MCF 10A (cell line): ENCODE results near the gene DGCR2. TPM values are rescaled to one million over a fixed set of nuclear protein-coding genes. Genes with fewer than 3 reads are reported as not detected.

Experiments
- BruUV-seq: library from RNA; stranded (reverse); fragments of 400-500 nt; replicated peaks from 2 replicates; lab custom pipeline; 2021; lab: Mats Ljungman, UMichigan
- CTCF ChIA-PET: fragments of 300-600 bp; sonication (Branson Sonifier 250); formaldehyde crosslinking; extraction: SDS; loops from one replicate; lab custom pipeline; 2021; ENCODE audit warnings: antibody characterized with exemption, inconsistent platforms; lab: Yijun Ruan, JAX
- POLR2A ChIA-PET: fragments of 300-600, 350-650 bp; sonication (Branson Sonifier 250); formaldehyde crosslinking; extraction: SDS; loops from one replicate; lab custom pipeline; 2020; ENCODE audit warnings: antibody characterized with exemption, inconsistent platforms; lab: Yijun Ruan, JAX
- DNase-seq: peaks from one replicate; pipeline ENCODE4 v3.0.0-alpha.2; 2018; ENCODE audit not compliant: unreplicated experiment
- H3K27ac Mint-ChIP-seq: one replicate; pipeline ENCODE4 v1.8.0; 2022; ENCODE audit warnings: mild to moderate bottlenecking, low read depth, mixed read lengths; ENCODE audit not compliant: unreplicated experiment
- H3K27me3 Mint-ChIP-seq: one replicate; pipeline ENCODE4 v1.8.0; 2022; ENCODE audit warnings: mixed read lengths; ENCODE audit not compliant: insufficient read depth, unreplicated experiment
- H3K36me3 Mint-ChIP-seq: one replicate; pipeline ENCODE4 v1.8.0; 2022; ENCODE audit warnings: mild to moderate bottlenecking, moderate library complexity, mixed read lengths; ENCODE audit not compliant: insufficient read depth, unreplicated experiment
- H3K4me1 Mint-ChIP-seq: one replicate; pipeline ENCODE4 v1.8.0; 2022; ENCODE audit warnings: mixed read lengths; ENCODE audit not compliant: insufficient read depth, unreplicated experiment
- H3K4me3 Mint-ChIP-seq: one replicate; pipeline ENCODE4 v1.8.0; 2022; ENCODE audit warnings: mild to moderate bottlenecking, moderate library complexity, mixed read lengths; ENCODE audit not compliant: unreplicated experiment
- H3K9me3 Mint-ChIP-seq: one replicate; pipeline ENCODE4 v1.8.0; 2022; ENCODE audit warnings: mixed read lengths; ENCODE audit not compliant: unreplicated experiment
- CTCF ChIP-seq: fragments of 200-600 bp; IDR thresholded peaks from one replicate; pipeline ENCODE4 v1.8.0; 2022; ENCODE audit warnings: antibody characterized with exemption, mild to moderate bottlenecking; ENCODE audit not compliant: unreplicated experiment
- intact Hi-C: fragments of 100-400 bp; cut with micrococcal nuclease; formaldehyde crosslinking; loops from 2 replicates; pipeline ENCODE4 v1.14.1; 2022
- total RNA-seq: library from RNA; stranded (reverse); gene quantifications from 2 replicates; pipeline ENCODE4 v1.2.3, GENCODE V29; 2022

The DGCR2 gene
- total RNA-seq, 1 experiment from 2014 or later: 41.2 TPM

GRCh38 chr22:19131685-19132015 is 9.4 kb upstream of the DGCR2 start:
- ChIA-PET POLR2A (interaction anchor here (2.2 kb wide), 1 partner anchor 10 kb away, joined by 10 read pairs; the partner anchor contains the start of gene DGCR2), CTCF (interaction anchor here (1.4 kb wide), 1 partner anchor 13 kb away, joined by 6 read pairs; the partner anchor contains the start of gene ESS2)
- no peak overlapping the region for H3K27ac Mint-ChIP-seq
- DNase-seq: no peak
- H3K36me3 Mint-ChIP-seq: peaks cover 30% of the 10 kb centered on the region
- H3K9me3 Mint-ChIP-seq: no peaks in the 10 kb centered on the region
- BruUV-seq: no TSS peak
- intact Hi-C loops: no loop called here
- no peak overlapping the region for H3K4me3 Mint-ChIP-seq
- peaks cover 11% of the 10 kb centered on the region for H3K4me1 Mint-ChIP-seq
- no peak for TF ChIP-seq CTCF
- no peaks in the 10 kb centered on the region for H3K27me3 Mint-ChIP-seq

- H3K9me3 Mint-ChIP-seq: no peaks in the 10 kb centered on the region
- no peak for DNase-seq
- no peak within 1 kb of the TSS for H3K4me3 Mint-ChIP-seq
- TF ChIP-seq CTCF: no peak
- ChIA-PET CTCF (interaction anchor here (1.4 kb wide), 1 partner anchor 14 kb away, joined by 6 read pairs; the partner anchor contains the start of gene ESS2), POLR2A (interaction anchor here (1.2 to 2.5 kb wide), 3 partner anchors 10 to 15 kb away, joined by 4 to 18 read pairs (median 10); partner anchors contain the start of genes DGCR2 and ESS2)
- H3K36me3 Mint-ChIP-seq: peaks cover 28% of the 10 kb centered on the region
- H3K27ac Mint-ChIP-seq: no peak within 1 kb of the TSS
- intact Hi-C loops: no loop called here
- no TSS peak for BruUV-seq
- peaks cover 11% of the 10 kb centered on the region for H3K4me1 Mint-ChIP-seq
- no peaks in the 10 kb centered on the region for H3K27me3 Mint-ChIP-seq
These were observed 8.9 kb upstream of the DGCR2 start, which contains the start of gene TSSK2 for GRCh38 chr22:19130959-19131684. TSS of gene TSSK2 (plus strand) at chr22:19131308. CDS start at chr22:19131400, 92 bp downstream.

GRCh38 chr22:19129871-19130270 is 7.7 kb upstream of the DGCR2 start:
- CTCF ChIA-PET: interaction anchor here (0.6 to 1.1 kb wide), 4 partner anchors 14 to 972 kb away, joined by 3 to 7 read pairs (median 4); partner anchors contain the start of gene ESS2
- no peak overlapping the region for H3K27ac Mint-ChIP-seq
- no TSS peak for BruUV-seq

More at GRCh38 chr22:19129871-19130270, 7.7 kb upstream of the DGCR2 start:
- POLR2A ChIA-PET: interaction anchor here (0.7 to 2.5 kb wide), 5 partner anchors 8 to 57 kb away, joined by 3 to 18 read pairs (median 4); partner anchors contain the start of genes DGCR2 and ESS2
- intact Hi-C loops: no loop called here
- DNase-seq: peak; percentile 50
- H3K9me3 Mint-ChIP-seq: no peaks in the 10 kb centered on the region
- H3K36me3 Mint-ChIP-seq: peaks cover 21% of the 10 kb centered on the region
- no peak overlapping the region for H3K4me3 Mint-ChIP-seq
- TF ChIP-seq CTCF: no peak
- H3K27me3 Mint-ChIP-seq: no peaks in the 10 kb centered on the region
- peaks cover 11% of the 10 kb centered on the region for H3K4me1 Mint-ChIP-seq
